AG09309 (cell line): ENCODE results near the gene PRKAG2.

Experiments used
- DNase-seq: peaks from one replicate; pipeline ENCODE4 v3.0.0-alpha.2; 2010; ENCODE audit warnings: low read depth
- H3K4me3 ChIP-seq: 2 replicates; pipeline ENCODE4 v1.5.1; 2011; ENCODE audit warnings: mild to moderate bottlenecking, low read depth, low read length, moderate library complexity; ENCODE audit not compliant: control insufficient read depth
- TF ChIP-seq, protein P1 (sequence below): IDR thresholded peaks from 2 replicates; pipeline ENCODE4 v1.5.1; 2011; ENCODE audit warnings: mild to moderate bottlenecking, low read depth, low read length, inconsistent platforms; ENCODE audit not compliant: insufficient read depth, control insufficient read depth; ENCODE audit errors: missing control alignments

Gene PRKAG2

DNA sequence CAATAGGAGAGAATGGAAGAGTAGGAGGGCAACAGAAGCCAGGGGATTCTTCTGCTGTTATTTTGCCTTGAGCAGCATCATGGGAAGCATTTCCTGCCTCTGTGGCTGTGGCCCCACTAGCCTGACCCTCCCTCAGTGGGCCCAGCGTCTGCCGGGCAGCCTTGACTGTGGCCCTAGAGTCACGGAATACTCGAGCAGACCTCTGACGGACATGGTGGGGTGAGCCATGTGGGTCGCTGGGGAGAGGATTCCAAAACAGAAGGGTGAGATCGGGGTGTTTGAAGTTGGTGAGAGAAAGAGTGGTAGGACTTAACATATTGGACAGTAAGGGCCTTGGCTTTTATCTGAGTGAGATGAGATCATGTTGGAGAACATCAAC lies 8.3 kb upstream of the PRKAG2 start:
- H3K4me3 ChIP-seq: no peak overlapping the region
- TF ChIP-seq, protein P1, sequence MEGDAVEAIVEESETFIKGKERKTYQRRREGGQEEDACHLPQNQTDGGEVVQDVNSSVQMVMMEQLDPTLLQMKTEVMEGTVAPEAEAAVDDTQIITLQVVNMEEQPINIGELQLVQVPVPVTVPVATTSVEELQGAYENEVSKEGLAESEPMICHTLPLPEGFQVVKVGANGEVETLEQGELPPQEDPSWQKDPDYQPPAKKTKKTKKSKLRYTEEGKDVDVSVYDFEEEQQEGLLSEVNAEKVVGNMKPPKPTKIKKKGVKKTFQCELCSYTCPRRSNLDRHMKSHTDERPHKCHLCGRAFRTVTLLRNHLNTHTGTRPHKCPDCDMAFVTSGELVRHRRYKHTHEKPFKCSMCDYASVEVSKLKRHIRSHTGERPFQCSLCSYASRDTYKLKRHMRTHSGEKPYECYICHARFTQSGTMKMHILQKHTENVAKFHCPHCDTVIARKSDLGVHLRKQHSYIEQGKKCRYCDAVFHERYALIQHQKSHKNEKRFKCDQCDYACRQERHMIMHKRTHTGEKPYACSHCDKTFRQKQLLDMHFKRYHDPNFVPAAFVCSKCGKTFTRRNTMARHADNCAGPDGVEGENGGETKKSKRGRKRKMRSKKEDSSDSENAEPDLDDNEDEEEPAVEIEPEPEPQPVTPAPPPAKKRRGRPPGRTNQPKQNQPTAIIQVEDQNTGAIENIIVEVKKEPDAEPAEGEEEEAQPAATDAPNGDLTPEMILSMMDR: no peak
- no peak for DNase-seq

DNA sequence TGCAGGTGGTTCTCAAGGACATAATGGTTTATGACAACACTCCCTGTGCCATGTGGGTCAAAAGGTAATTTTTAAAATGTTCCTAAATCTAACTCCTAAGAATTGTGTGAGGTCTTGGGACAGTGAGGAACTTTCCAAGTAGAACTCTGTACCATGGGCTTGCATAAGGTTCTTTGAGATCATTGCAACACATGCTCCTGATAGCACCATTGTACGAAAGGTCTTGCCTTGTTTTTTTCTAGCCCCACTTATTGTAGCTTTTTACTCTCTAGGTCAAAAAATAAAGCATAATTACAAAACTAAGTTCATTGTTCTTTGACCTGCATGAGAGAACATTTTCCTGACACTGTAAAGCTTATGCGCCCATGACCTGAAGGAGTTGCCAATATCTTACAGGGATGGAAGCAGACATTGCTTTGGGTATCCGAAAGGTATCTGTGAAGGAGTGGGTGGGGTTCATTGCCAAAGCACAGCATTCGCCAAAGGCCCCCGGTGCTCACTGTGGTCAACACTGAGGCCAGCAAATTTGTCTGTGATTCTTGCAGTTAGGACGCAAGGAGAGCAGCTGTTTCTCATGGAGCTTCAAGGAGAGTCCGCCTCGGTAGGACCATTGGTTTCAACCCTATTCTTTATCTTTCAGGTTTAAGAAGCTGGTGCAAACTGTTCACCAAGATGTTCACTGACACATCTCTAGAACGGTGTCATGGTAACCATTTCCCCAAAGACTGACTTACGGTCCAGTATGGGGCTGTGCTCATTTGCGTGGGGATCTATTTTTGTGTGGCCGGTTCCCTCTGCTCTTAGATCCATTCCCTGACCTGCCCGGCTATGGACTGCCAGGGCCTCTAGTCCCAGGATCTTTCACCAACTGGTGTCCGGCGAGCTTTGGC lies 7.6 kb upstream of the PRKAG2 start:
- H3K4me3 ChIP-seq: no peak overlapping the region
- no peak for DNase-seq
- TF ChIP-seq, protein P1: no peak

DNA sequence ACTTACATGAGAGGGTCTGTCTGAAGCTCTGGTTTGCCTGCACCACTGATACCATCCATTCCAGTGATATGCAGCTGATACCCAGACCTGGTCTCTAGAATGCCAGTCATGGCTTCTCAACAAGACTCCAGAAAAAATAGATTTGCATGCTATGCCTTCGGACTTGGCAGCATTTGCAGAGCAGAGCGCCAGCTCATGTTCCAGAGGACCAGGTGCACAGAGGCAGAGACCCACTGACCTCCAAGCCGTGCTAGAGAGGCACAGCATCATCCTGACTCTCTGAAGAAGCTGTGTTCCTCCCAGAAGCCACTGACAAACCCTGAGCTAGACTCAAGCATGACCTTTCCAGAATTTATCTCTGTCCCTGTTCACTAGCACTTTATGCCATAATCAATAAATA lies 6.9 kb upstream of the PRKAG2 start:
- no peak for DNase-seq
- TF ChIP-seq, protein P1: no peak
- no peak overlapping the region for H3K4me3 ChIP-seq

DNA sequence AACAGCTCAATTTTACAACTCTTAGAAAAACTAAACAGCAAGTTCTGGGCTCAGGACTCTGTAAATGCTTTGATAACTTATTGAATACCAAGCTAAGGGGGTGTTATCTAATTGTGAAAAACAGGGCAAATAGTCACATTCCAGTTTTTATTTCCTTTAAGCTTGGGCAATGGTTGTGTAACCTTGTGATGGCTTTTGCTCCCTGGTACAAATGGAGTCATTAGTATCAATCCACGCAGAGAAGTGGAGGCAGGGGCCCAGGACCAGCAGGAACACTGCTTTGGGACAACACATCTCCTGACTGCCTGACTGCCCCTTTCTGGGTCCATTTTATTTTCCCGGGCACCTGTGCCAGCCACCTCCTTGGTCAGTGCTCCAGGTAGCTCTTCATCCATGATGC lies 5.8 kb upstream of the PRKAG2 start:
- no peak for DNase-seq
- H3K4me3 ChIP-seq: no peak overlapping the region
- TF ChIP-seq, protein P1: no peak

DNA sequence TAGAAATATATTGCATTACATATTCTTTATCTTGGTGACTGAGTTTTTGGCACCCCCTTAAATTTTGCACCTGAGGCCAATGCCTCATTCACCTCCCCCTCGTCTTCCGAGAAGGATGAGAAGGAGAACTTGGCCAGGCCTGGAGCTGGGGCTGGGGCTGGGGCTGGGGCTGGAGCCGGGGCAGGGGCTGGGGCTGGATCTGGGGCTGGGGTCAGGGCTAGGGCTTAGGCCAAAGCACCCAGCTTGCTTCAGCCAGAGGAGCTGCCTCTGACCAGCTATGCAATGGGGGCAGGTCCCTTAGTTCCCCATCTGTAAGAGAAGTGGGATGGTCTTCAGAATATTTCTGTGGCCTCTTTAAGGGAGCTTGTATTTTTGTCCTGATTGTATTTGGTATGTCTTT lies 3.8 kb upstream of the PRKAG2 start:
- DNase-seq: no peak
- no peak overlapping the region for H3K4me3 ChIP-seq
- TF ChIP-seq, protein P1: no peak

DNA sequence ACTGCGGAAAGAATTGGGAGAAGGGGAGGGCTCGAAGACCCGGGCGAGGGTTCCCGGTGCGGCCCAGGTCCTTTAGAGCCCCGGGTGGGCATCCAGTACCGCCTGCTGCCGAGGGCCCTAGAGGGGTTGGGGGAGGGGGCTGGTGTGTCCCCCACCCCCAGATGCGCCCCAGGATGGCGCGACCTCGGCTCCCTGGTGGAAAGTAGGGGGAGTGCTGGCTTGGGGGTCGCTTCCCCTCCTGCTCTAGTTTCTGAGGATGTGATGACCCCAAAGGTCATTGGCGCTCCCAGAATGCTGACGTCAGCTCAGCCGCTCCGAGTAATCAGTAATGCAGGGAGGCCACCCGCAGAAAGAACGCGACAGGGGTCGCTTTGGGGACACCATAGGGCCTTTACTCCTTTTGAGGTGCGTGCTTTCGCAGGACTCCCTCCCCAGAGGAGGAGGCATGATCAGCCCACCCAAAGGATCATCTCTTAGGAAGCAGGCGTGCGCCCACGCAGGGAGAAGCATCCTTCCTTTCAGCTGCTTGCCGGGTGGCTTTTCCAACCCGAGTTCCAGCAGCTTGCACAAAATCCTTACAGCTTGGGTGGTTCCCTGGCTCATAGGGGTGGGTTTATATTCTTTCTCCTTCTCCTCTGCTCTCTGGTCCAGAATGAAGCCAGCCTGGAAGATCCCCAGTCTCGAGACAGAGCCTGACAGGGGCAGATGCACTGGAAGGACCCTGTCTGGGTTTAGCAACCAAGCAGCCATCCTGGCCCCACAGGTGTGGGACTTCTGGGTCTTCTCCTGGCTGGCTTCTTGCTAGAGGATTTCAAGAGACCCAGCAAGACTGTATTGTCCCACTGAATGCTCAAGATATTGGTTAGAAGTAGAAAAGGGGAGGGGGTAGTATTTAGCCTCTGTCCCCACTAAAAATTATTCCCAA lies 1.3 kb upstream of the PRKAG2 start:
- DNase-seq: no peak
- H3K4me3 ChIP-seq: no peak overlapping the region
- TF ChIP-seq, protein P1: no peak
